Stimulated activated CD8-positive, alpha-beta memory T cell treated with anti-CD3 and anti-CD28 coated beads, Interleukin-7, amount 100 ng/mL, for 48 hours (primary cell): ENCODE results near the gene MT1X.
"Not testable (repeated sequence)": the region's sequence is repeated elsewhere in the genome, so short reads cannot be mapped to it uniquely, and the experiment has no call there.

Experiments
- DNase-seq, 2 donors: peaks; one replicate each; pipeline ENCODE4 v3.0.0-alpha.2; 2020; ENCODE audit warnings: low read depth in 1 of 2; ENCODE audit errors: extremely low read depth in 1 of 2

Gene MT1X

DNA sequence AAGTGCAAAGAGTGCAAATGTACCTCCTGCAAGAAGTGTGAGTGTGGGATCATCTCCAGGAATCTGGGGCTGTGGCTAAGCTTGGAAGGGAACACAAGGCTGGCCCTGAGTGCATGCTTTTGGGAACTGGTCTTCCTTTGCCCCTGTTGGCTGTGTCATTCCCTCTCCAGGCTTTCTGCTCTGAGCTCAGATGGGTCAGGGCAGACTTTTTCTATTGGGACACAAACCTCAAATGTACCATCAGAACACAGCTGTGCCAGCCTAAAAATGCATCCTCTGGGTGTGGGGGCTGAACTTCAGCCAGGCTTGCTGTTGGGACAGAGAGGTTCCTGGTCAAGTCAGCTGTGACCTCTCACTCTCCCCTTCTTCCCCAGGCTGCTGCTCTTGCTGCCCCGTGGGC, 29.7 kb upstream of the MT1X start:
- no peak for DNase-seq

DNA sequence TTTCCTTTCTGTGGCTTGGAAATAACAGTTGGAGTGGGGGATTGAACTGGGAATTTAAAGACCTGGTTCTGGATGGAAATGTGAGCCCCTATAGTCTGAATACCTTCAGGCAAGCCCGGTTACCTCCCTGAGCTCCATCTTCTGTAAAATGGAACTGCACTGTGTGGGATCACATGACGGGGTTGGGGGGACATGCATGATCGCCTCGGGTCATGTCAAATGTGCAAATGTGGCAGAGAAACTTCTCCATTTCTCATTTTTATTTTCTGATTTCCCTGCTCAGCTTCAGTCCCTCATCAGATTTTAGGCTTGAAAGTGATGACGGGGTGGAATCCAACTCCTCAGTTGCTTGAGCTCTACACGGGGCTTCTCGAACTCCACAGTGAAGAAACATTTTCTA, 29.1 kb upstream of the MT1X start:
- no peak for DNase-seq

DNA sequence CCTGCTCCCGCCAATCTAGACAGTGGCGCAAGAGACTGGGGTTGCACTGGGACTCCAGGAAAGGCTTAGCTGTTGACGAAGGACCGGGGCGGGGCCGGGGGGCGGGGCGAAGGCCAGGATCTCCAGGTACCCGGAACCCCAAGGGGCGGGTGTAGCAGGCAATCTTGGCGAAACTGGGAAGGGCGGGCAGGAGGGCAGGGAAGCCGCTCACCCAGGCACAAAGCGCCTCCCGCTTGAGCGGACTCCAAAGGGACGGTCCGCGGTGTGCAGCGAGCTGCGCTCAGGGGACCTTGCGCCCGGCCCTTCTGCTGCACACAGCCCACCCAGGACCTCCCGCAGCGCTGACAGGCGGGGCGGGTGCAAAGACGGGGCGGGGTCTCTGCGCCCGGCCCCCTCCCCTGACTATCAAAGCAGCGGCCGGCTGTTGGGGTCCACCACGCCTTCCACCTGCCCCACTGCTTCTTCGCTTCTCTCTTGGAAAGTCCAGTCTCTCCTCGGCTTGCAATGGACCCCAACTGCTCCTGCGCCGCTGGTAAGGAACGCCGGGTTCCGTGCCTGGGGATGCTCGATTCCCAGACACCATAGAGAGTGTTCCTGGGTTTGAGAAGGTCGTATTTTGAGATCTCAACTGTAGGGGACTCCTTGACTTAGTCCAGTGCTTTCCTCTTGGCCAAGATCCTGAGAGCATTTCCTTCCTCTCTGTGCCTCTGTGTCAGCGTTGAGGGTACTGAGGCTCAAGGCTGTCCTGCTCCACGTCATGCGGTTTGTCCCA, 24.5 kb upstream of the MT1X start, which contains the start of gene MT1F:
Gene MT1F (plus strand): TSS at position 405 of the 772 bp plus-strand sequence. CDS start 100 bp downstream, at position 505.
- DNase-seq: peak; percentile 59 to 71

DNA sequence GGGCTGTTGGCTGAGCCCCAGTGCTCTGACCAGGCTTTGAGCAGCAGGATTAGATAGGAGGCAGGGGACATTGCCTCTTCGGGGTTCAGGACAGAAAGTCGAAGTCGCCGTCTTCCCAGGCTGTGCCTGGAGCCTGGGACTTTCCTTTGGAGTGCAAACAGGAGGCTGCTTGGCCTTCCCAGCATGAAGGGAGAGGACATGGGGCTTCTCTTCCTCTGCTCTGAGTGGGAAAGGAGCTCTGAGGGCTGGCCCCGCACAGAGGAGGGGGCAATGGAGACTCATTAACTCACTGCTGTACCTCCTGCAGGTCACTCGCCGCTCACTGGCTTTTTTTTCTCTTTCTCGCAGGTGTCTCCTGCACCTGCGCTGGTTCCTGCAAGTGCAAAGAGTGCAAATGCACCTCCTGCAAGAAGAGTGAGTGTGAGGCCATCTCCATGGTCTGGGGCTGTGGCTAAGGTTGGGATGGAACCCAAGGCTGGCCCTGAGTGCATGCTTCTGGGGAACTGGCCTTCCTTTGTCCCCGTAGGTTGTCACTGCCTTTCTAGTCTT, 23.9 kb upstream of the MT1X start:
- no peak for DNase-seq

DNA sequence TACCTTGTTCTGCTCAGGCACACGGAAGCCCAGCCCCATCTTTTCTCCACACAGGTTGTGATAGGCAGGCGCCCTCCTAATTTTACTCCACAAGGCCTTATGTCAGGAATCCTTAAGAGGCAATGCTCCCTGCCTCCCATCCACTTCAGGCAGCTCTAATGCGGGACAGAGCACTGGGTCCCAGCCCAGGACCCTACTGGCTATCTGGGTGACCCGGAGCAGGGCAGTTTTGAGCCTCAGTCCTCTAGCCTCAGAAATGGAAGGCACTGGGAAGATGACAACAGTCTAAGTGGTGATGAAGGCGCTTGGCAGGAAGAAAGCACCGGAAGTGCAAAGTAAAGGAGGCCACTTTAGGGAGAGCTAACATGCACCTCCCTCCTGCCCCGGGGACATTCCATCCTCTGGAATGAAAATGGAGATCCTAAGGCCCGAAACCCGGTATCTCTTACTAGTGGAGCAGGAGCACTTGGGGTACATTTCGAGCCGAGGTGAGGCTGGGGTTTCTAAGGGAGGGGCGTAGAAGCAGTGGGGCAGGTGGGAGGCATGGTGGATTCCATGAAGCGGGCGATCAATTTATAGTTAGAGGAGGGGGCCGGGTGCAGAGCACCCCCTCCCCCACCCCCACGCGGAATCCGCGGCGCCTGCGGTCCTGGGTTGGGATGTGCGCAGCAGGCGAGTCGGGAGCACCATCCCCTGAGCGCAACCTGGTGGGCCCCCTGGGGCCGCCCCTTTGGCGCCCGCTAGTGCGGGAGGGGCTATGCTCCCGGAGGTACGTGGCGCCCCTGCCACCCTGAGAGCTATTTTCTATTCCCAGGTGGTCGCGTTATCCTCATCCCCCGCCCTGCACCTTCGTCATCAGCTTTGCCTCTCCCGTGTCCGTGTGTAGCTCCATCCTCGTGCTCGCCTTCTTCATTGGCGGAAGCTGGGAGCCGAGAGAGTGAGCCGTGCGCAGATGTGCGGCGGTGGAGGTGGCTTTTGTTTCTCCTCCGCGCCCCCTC, 19.6 kb upstream of the MT1X start:
- peak in 1 of 2 donors; percentile 42 for DNase-seq

DNA sequence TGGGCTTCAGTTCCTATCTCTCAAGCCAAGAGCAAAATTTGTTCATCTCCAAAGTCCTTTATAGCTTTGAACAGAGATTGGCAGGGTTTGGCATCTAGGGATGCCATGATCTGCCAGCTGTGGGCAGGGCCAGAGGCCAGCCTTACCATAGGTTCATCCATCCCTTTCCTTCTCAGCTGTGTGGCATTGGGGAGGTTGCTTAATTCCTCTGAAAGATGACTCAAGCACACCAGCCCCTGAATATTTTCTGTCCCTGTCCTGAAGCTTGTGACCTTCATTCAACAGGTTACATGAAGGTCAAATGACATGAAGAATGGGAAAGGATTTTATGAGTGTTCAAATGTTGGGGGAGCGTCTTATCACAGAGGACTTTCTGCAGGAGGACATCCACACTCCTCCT, 17.8 kb upstream of the MT1X start:
- no peak for DNase-seq

DNA sequence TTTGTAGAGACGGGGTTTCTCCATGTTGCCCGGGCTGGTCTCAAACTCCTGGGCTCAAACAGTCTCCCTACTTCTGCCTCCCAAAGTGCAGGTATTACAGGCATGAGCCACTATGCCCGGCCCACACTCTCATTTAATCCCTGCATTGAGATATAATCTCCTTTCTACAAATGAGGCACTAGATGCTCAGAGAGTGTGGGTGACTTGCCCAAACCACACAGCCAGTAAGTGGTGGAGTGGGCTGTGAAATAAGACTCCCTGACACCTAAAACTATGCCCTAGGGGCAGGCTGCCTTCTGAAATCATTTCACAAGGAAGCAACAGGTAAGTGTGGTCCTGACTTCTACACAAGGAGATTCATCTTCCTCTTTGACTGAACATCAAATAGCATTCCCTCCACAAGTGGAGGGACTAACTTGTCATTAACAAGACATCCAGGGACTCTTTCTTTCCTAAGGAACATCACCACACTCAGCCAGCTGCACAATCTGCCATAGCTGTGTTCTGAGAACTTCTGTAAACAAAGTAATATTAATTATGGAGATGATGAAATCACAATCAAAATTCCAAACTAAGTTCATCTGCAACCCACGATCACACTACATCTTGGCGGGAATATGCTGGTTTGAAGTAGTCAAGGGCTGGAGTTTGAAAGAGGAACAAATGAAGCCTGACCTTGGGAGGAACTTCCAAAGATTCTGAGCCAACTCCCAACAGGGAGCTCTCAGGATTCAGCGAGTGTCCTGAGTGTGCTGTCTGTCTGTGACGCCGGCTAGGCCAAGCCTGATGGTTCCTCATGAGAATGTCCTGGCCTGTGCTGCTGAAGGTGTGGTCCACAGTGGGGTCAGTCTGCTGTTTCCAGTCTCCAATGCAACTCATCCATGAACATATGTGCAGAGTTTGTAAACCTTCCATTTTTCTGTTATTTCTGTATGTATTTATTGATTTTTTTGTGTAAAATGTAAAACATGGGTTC, 16.7 kb upstream of the MT1X start:
- DNase-seq: not testable (repeated sequence)

DNA sequence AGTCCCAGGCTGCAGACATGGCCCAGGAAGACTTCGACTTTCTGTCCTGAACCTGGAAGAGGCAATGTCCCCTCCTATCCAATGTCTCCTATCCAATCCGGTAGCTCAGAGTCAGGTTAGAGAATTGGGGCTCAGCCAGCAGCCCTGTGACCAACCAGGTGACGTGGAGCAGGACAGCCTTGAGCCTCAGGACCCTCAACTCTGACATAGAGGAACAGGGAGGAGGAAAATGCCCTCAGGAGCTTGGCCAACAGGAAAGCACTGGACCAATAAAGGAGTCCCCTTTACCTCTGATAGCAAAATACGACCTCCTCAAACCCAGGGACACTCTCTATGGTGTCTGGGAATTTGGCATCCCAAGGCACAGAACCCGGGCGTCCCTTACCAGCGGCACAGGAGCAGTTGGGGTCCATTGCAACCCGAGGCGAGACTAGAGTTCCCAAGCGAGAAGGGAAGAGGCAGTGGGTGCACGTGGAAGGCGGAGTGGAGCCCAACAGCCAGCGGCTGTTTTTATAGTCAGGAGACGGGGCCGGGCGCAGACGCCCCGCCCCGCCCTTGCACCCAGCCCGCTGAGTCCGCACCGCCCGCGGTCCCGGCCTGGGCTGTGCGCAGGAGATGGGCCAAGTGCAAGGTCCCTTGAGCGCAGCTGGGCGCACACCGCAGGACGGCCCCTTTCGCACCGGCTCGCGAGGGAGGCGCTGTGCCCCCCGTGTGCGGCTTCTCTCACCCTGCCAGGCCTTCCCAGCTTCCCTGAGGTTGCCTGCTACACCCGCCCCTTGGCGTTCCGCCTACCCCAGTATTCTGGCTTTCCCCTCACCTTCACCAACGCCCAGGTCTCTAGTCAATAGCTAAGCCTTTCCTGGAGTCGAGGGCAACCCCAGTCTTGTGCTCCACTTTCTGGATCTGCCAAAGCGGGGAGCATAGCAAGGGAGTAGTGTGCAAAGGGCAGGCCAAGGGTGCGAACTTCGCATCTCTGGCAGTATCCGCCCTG, 14.4 kb upstream of the MT1X start, which contains the start of gene MT1G:
Gene MT1G (minus strand): TSS at position 485 of the 991 bp plus-strand sequence. CDS start 72 bp downstream, at position 413.
- DNase-seq: no peak

DNA sequence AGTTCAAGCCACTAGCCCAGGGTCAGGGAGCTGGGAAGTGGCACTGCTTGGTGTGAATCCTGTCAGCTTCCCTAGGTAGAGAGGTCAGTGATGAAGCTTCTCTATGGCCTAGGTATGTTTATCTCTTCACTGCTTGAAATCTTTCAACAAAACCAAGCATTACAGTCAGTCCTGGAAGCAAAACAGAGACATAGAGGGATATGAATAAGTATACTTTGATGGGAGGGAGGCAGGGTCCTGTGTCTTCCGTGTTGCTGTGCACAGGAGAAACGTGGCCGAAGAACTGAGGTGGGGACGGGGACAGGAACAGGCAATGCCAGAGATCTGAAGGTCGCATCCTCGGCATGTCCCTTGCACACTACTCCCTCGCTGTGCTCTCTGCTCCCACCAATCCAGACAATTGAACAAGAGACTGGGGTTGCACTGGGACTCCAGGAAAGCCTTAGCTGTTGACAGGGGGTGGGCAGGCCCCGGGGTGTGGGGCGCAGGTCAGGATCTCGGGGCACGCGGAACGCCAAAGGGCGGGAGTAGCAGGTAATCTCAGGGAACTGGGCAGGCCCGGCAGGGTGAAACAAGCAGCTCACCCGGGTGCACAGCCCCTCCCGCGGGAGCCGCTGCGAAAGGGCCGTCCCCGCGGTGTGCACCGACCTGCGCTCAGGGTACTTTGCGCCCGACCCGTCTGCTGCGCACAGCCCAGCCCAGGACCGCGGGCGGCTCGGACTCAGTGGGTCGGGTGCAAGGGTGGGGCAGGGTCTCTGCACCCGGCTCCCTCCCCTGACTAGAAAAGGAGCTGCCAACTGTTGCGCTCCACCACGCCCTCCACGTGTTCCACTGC, 13.0 kb upstream of the MT1X start, which contains the start of gene MT1H:
Gene MT1H (plus strand): TSS at position 810 of the 835 bp plus-strand sequence. CDS start 71 bp downstream, outside the sequence.
- no peak for DNase-seq

DNA sequence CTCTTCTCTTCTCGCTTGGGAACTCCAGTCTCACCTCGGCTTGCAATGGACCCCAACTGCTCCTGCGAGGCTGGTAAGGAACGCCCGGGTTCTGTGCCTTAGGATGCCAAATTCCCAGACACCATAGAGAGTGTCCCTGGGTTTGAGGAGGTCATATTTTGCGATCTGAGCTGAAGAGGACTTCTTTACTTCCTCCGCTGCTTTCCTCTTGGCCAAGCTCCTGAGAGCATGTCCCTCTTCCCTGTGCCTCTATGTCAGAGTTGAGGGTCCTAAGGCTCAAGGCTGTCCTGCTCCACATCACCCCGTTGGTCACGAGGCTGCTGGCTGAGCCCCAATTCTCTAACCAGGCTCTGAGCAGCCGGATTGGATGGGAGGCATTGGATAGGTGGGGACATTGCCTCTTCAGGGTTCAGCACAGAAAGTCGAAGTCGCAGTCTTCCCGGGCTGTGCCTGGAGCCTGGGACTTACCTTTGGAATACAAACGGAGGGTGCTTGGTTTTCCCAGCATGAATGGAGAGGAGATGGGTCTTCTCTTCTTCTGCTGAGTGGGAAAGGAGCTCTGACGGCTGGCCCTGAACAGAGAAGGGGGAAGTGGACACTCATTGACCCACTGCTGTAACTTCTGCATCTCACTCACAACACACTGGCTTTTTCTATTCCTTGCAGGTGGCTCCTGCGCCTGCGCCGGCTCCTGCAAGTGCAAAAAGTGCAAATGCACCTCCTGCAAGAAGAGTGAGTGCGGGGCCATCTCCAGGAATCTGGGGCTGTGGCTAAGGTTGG, 12.2 kb upstream of the MT1X start:
- no peak for DNase-seq

DNA sequence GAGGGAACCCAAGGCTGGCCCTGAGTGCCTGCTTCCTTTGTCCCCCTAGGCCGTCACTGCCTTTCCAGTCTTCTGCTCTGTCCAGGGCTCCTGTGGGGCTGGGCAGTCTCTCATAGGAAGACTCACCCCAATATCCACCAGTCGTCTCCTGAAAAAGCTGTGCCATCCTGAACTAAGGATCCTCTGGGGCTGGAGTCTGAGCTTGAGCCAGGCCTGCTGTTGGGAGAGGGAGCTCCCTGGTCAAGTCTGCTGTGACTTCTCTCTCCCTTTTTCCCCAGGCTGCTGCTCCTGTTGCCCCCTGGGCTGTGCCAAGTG, 11.7 kb upstream of the MT1X start:
- no peak for DNase-seq

DNA sequence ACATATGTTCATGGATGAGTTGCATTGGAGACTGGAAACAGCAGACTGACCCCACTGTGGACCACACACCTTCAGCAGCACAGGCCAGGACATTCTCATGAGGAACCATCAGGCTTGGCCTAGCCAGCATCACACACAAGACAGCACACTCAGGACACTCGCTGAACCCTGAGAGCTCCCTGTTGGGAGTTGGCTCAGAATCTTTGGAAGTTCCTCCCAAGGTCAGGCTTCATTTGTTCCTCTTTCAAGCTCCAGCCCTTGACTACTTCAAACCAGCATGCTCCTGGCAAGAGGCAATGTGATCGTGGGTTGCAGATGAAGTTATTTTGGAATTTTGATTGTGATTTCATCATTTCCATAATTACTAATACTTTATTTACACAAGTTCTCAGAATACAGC, 10.6 kb upstream of the MT1X start:
- not testable (repeated sequence) for DNase-seq

DNA sequence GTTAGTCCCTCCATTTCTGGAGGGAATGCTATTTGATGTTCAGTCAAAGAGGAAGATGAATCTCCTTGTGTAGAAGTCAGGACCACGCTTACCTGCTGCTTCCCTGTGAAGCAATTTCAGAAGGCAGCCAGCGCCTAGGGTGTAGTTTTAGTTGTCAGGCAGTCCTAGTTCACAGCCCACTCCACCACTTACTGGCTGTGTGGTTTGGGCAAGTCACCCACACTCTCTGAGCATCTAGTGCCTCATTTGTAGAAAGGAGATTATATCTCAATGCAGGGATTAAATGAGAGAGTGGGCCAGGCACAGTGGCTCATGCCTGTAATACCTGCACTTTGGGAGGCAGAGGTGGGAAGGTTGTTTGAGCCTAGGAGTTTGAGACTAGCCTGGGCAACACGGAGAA, 10.1 kb upstream of the MT1X start:
- not testable (repeated sequence) for DNase-seq

DNA sequence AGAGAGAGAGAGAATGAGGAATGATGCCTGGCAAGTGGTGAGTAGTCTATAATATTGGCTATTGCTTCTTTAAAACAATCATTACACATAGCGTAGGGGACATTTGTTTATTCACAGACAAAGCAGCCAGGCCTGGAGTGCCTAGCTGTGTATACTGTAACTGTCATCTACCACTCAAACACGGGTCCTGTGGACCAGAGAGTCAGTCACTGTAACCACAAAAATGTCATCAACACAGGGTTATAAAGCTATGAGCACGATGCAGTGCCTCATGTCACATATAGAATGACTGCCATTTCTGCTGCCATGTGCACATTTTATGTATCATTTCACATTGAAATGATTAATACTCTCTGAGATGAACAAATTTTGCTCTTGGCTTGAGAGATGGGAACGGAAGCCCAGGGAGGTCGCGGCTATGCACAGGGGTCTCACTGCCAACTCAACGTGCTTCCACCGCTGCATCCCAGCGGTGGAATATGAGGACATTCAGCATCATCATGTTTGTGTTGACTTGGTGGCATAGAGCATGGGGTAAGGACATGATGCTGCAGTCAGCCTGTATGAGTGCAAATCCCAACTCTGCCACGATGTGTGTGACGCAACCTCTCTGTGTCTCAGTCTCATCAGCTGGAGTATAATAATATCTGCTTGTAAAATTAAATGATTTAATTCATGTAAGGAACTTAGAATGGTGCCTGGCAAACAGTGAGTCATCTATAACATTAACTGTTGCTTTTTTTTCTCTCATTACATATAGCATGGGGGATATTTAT, 9.3 kb upstream of the MT1X start:
- DNase-seq: no peak

DNA sequence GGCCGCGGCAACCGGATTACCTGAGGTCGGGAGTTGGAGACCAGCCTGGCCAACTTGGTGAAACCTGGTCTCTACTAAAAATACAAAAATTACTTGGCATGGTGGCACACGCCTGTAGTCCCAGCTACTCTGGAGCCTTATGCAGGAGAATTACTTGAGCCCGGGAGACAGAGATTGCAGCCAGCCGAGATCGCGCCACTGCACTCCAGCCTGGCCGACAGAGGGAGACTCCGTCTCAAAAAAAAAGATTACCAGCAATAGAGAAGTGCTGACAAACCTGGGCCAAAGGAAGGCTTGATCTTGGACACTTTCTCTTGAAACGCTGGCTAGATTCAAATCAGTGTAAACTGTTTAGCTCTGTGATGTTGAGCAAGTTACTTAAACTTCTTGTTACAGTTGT, 8.3 kb upstream of the MT1X start:
- DNase-seq: no peak

DNA sequence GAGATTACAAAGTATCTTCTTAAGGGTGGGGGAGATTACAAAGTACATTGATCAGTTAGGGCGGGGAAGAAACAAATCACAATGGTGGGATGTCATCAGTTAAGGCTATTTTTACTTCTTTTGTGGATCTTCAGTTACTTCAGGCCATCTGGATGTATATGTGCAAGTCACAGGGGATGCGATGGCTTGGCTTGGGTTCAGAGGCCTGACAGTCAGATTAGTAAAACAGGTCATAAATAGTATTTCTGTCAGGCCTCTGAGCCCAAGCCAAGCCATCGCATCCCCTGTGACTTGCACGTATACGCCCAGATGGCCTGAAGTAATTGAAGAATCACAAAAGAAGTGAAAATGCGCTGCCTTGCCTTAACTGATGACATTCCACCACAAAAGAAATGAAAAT, 7.7 kb upstream of the MT1X start:
- DNase-seq: not testable (repeated sequence)
